Measurements from ENCODE around the gene CBX4.

The CBX4 gene

GRCh38 chr17:79841369-79842135, 2.3 kb upstream of the CBX4 start:
- no peak for DNase-seq

GRCh38 chr17:79840989-79841286, 1.7 kb upstream of the CBX4 start:
- no peak for DNase-seq

GRCh38 chr17:79840269-79840988, 1.2 kb upstream of the CBX4 start:
- DNase-seq = peak in 2 of 14 donors; percentile 29 to 34

GRCh38 chr17:79838522-79839274, 542 bp downstream of the CBX4 start:
- DNase-seq = peak in 11 of 14 donors; percentile 44 to 84 (median 60)

- DNase-seq = peak in 4 of 14 donors; percentile 35 to 63 (median 46)
Measured at GRCh38 chr17:79837888-79838521, 1.2 kb downstream of the CBX4 start.

- peak in 2 of 14 donors; percentile 13 to 17 for DNase-seq
Measured at GRCh38 chr17:79836972-79837887, 2.0 kb downstream of the CBX4 start.

- DNase-seq = no peak
Measured at GRCh38 chr17:79836510-79836971, 2.7 kb downstream of the CBX4 start.

GRCh38 chr17:79835953-79836509, 3.2 kb downstream of the CBX4 start:
- DNase-seq = no peak

- DNase-seq = no peak
Measured at GRCh38 chr17:79835470-79835899, 3.8 kb downstream of the CBX4 start.

- peak in 1 of 14 donors; percentile 26 for DNase-seq
Measured at GRCh38 chr17:79834565-79835469, 4.4 kb downstream of the CBX4 start.

- DNase-seq = no peak
Measured at GRCh38 chr17:79833744-79834564, 5.3 kb downstream of the CBX4 start.

- no peak for DNase-seq
Measured at GRCh38 chr17:79833110-79833450, 6.2 kb downstream of the CBX4 start.

- peak in 1 of 14 donors; percentile 47 for DNase-seq
Measured at GRCh38 chr17:79832218-79833109, 6.8 kb downstream of the CBX4 start.

- peak in 12 of 14 donors; percentile 22 to 87 (median 72) for DNase-seq
Measured at GRCh38 chr17:79831265-79832217, 7.7 kb downstream of the CBX4 start.

- DNase-seq = no peak
Measured at GRCh38 chr17:79830763-79831264, 8.4 kb downstream of the CBX4 start.

GRCh38 chr17:79830303-79830702, 8.9 kb downstream of the CBX4 start:
- no peak for DNase-seq

GRCh38 chr17:79829457-79829856, 9.8 kb downstream of the CBX4 start:
- DNase-seq = no peak
